G401 (cell line): ENCODE data around the gene ZNRF2. TPM values are rescaled to one million over a fixed set of nuclear protein-coding genes. Genes with fewer than 3 reads are reported as not detected.

Source experiments
- total RNA-seq: library from RNA; depleted of rRNA; stranded (reverse); fragments of >200 nt; shearing (Covaris generic); gene quantifications from 2 replicates; pipeline ENCODE4 v1.2.3, GENCODE V29; 2014; rRNA removed

The ZNRF2 gene
- total RNA-seq, 1 experiment from 2014 or later: 3.4 TPM

Other genes starting within 250 kb of the ZNRF2 start
- 8.5 and 9.1 TPM in 2 replicates for gene MTURN, start 149.6 kb upstream of the ZNRF2 start, total RNA-seq
- gene NOD1, start 194.2 kb downstream of the ZNRF2 start, total RNA-seq: 3.6 and 4.2 TPM in 2 replicates
- 59.2 and 89.5 TPM in 2 replicates for gene GGCT, start 220.2 kb downstream of the ZNRF2 start, total RNA-seq